Activated T-cell treated with anti-CD3 and anti-CD28 coated beads, Interleukin-2, amount 50 U/mL, for 24 hours (primary cell): ENCODE results near the gene IGSF10.

Source experiments
- DNase-seq: peaks from one replicate; pipeline ENCODE4 v3.0.0-alpha.2; 2020
- H3K27ac Mint-ChIP-seq: 2 replicates; pipeline ENCODE4 v1.8.0; 2020; ENCODE audit warnings: mild to moderate bottlenecking, mixed read lengths
- H3K27me3 Mint-ChIP-seq: 2 replicates; pipeline ENCODE4 v1.8.0; 2020; ENCODE audit warnings: mixed read lengths
- H3K36me3 Mint-ChIP-seq: 2 replicates; pipeline ENCODE4 v1.8.0; 2020; ENCODE audit warnings: low read depth, mixed read lengths
- H3K4me1 Mint-ChIP-seq: 2 replicates; pipeline ENCODE4 v1.8.0; 2020; ENCODE audit warnings: low read depth, mixed read lengths
- H3K4me3 Mint-ChIP-seq: 2 replicates; pipeline ENCODE4 v1.8.0; 2020; ENCODE audit warnings: mild to moderate bottlenecking, moderate library complexity, mixed read lengths
- H3K9me3 Mint-ChIP-seq: 2 replicates; pipeline ENCODE4 v1.8.0; 2020; ENCODE audit warnings: mixed read lengths

Gene IGSF10

DNA sequence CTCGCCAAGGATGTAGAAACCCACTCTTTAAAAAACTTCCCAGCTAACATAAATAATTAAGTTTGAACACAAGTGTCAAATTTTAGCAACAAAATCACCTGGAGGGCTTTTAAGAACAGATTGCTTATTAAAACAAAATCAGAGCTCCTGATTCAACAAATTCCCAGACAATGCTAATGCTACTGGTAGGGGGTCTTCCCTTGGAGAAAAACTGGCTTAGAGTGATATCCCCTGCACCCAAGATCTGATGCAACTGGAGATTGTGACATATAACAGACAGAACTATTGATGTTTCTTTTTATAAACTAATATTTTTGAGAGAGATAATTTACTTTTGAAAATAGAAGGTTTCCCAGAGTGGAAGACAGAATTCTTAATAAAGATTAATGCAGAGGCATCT lies 19.9 kb downstream of the IGSF10 start:
- H3K9me3 Mint-ChIP-seq, result no peaks in the 10 kb centered on the region
- no peak overlapping the region for H3K27ac Mint-ChIP-seq
- no peaks in the 10 kb centered on the region for H3K36me3 Mint-ChIP-seq
- peaks cover 4% of the 10 kb centered on the region for H3K27me3 Mint-ChIP-seq
- DNase-seq, result no peak
- H3K4me3 Mint-ChIP-seq, result no peak overlapping the region
- no peaks in the 10 kb centered on the region for H3K4me1 Mint-ChIP-seq

DNA sequence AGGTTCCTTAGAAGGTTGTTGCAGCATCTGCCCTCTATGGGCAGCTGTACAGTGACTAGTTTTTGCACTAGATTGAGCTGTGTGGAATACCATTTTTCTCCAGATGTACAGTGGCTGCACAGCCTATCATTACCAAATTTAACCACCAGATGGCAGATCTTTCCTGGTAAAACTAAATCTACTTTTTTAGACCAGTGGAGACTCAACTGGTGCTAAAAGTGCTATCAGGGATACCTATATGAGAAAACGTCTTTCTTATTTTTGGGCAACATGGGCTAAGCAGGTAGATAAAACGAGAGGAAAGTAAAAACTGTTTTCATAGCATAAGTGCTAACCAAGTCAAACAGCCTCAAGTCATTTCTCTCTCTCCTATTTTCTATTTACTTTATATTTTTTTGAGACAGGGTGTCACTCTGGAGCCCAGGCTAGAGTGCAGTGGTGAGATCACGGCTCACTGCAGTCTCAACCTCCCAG lies 21.2 kb downstream of the IGSF10 start:
- DNase-seq, result no peak
- no peak overlapping the region for H3K4me3 Mint-ChIP-seq
- no peaks in the 10 kb centered on the region for H3K9me3 Mint-ChIP-seq

DNA sequence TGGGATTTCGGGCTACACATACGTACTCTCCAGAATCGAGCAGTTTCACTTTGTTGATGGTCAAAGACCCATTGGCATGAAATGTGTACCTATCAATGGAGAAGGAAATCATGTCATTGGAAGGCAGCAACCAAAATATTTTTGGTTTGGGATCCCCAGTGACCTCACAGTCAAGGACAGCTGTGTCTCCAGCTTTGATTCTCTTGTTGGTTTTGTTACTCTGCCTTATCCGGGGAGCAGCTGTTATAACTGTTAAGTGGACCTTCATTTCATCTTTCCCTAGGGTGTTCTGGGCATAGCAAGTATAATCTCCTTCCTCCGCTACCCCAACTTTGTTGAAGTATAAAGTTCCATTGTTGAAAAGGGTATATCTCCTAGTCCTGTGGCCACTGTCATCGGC lies 23.0 kb downstream of the IGSF10 start:
- Mint-ChIP-seq H3K27me3 (peaks cover 2% of the 10 kb centered on the region), H3K27ac (no peak overlapping the region), H3K36me3 (no peaks in the 10 kb centered on the region), H3K4me3 (no peak overlapping the region), H3K4me1 (no peaks in the 10 kb centered on the region), H3K9me3 (no peaks in the 10 kb centered on the region)
- DNase-seq, result no peak

More for the DNA sequence above, 21.2 kb downstream of the IGSF10 start:
- H3K36me3 Mint-ChIP-seq, result no peaks in the 10 kb centered on the region
- peaks cover 2% of the 10 kb centered on the region for H3K27me3 Mint-ChIP-seq
- H3K27ac Mint-ChIP-seq, result no peak overlapping the region
- H3K4me1 Mint-ChIP-seq, result no peaks in the 10 kb centered on the region

DNA sequence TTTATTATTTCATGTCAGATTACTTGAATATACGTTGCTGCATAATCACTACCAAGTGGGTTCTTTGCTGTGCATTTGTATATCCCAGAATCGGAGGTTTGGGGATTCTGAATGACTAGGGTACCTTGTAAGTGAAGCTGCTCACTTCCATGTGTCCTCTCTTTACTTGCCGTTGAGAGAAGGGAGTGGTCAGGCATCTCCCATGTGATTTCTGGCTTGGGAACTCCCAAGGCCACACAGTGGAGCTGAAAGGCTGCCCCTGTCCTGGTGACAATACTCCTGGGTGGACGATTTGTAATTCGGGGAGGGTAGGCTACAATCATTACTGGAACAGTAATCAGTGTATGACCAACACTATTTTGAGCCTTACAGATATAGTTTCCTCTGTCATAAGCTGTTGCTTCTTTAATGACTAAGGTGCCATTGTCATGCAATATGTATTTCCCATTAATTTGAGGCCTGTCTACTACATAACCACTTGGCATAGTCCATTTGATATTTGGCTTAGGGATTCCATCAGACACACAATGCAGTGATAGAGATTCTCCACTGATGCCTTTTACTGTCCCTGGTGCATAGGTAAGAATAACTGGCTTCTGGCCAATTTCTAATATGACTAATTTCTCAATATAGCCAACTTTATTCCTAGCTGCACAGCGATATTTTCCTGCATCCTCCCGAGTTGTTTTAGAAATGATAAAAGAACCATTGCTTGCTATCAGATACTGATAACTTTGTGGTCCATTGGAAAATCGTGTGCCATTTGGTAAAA lies 24.0 kb downstream of the IGSF10 start:
- H3K27ac Mint-ChIP-seq, result no peak overlapping the region
- no peaks in the 10 kb centered on the region for H3K4me1 Mint-ChIP-seq
- no peaks in the 10 kb centered on the region for H3K36me3 Mint-ChIP-seq

GRCh38 chr3:151434151-151434890 lies 26.5 kb downstream of the IGSF10 start:
- Mint-ChIP-seq H3K27me3 (peaks cover 4% of the 10 kb centered on the region), H3K36me3 (no peaks in the 10 kb centered on the region), H3K4me3 (no peak overlapping the region), H3K4me1 (no peaks in the 10 kb centered on the region), H3K9me3 (no peaks in the 10 kb centered on the region), H3K27ac (no peak overlapping the region)
- DNase-seq, result no peak

More for the DNA sequence above, 24.0 kb downstream of the IGSF10 start:
- no peak for DNase-seq
- Mint-ChIP-seq H3K27me3 (peaks cover 2% of the 10 kb centered on the region), H3K4me3 (no peak overlapping the region), H3K9me3 (no peaks in the 10 kb centered on the region)

DNA sequence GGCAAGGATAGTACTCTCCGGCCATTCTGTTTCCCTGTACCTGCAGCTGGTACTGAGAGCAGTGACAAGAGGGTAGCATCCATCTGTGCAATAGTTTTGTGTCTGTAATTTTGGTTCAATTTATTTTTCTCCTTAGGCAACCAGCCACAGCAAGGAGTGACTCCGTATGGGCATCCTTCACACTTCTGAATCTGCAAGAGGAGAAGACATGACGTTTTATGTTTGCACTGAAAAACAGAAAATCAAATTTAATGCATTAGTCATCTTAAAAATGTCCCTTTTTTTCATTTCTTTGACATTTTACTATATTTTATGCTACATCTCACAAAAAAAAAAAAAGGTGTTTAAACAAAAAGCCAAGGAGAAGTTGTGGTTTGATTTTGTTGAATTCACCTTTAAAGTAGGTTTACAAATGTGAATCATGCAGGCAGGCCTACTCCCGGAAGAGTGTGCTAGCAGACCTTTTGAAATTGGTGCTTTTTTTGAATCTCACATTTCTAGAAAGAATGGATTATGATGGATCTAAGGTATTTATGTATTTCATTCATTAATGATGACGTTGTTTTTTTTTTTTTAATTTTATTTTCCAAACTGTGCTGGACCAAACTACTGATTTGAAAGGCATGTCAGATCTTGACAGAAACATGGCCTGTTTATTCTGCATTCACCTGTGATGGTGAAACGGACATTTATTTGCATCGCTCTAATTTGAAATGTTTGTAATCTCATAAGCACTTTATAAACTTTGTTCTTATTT lies 28.1 kb downstream of the IGSF10 start:
- H3K27me3 Mint-ChIP-seq, result peaks cover 4% of the 10 kb centered on the region
- no peak overlapping the region for H3K27ac Mint-ChIP-seq
- no peaks in the 10 kb centered on the region for H3K4me1 Mint-ChIP-seq
- H3K36me3 Mint-ChIP-seq, result no peaks in the 10 kb centered on the region
- no peaks in the 10 kb centered on the region for H3K9me3 Mint-ChIP-seq
- H3K4me3 Mint-ChIP-seq, result no peak overlapping the region
- DNase-seq, result no peak

DNA sequence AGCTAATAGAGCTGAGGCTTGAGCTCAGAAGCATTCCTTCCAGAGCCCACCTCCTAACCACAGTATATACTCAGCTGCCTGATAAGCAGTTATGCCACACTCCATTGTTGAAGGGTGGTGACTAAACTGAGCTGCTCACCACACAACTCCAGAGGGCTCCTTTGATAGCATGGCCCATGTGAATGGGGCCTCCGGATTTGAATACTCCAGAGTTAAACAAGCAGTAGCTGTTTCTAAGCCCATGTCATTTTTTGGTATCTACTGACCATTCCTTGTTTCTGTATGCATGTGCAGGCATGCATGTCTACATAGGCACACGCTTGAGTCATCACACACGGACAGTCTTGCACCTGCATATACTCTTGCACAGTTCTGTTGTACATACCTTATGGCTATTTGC lies 28.9 kb downstream of the IGSF10 start:
- H3K4me3 Mint-ChIP-seq, result no peak overlapping the region
- no peaks in the 10 kb centered on the region for H3K36me3 Mint-ChIP-seq
- no peak for DNase-seq
- no peaks in the 10 kb centered on the region for H3K9me3 Mint-ChIP-seq
- no peak overlapping the region for H3K27ac Mint-ChIP-seq
- H3K27me3 Mint-ChIP-seq, result peaks cover 4% of the 10 kb centered on the region
- no peaks in the 10 kb centered on the region for H3K4me1 Mint-ChIP-seq

GRCh38 chr3:151430821-151431484 lies 29.9 kb downstream of the IGSF10 start:
- H3K9me3 Mint-ChIP-seq, result no peaks in the 10 kb centered on the region
- peaks cover 4% of the 10 kb centered on the region for H3K27me3 Mint-ChIP-seq
- no peaks in the 10 kb centered on the region for H3K36me3 Mint-ChIP-seq
- H3K4me1 Mint-ChIP-seq, result no peaks in the 10 kb centered on the region
- DNase-seq, result no peak
- H3K4me3 Mint-ChIP-seq, result no peak overlapping the region
- no peak overlapping the region for H3K27ac Mint-ChIP-seq

GRCh38 chr3:151428386-151428785 lies 32.5 kb downstream of the IGSF10 start:
- no peaks in the 10 kb centered on the region for H3K9me3 Mint-ChIP-seq
- H3K4me1 Mint-ChIP-seq, result no peaks in the 10 kb centered on the region
- DNase-seq, result no peak
- H3K4me3 Mint-ChIP-seq, result no peak overlapping the region
- peaks cover 4% of the 10 kb centered on the region for H3K27me3 Mint-ChIP-seq
- no peaks in the 10 kb centered on the region for H3K36me3 Mint-ChIP-seq
- no peak overlapping the region for H3K27ac Mint-ChIP-seq

GRCh38 chr3:151426341-151426657 lies 34.6 kb downstream of the IGSF10 start:
- no peak for DNase-seq
- Mint-ChIP-seq H3K27me3 (peaks cover 4% of the 10 kb centered on the region), H3K27ac (no peak overlapping the region), H3K4me3 (no peak overlapping the region), H3K36me3 (no peaks in the 10 kb centered on the region), H3K9me3 (no peaks in the 10 kb centered on the region), H3K4me1 (no peaks in the 10 kb centered on the region)

DNA sequence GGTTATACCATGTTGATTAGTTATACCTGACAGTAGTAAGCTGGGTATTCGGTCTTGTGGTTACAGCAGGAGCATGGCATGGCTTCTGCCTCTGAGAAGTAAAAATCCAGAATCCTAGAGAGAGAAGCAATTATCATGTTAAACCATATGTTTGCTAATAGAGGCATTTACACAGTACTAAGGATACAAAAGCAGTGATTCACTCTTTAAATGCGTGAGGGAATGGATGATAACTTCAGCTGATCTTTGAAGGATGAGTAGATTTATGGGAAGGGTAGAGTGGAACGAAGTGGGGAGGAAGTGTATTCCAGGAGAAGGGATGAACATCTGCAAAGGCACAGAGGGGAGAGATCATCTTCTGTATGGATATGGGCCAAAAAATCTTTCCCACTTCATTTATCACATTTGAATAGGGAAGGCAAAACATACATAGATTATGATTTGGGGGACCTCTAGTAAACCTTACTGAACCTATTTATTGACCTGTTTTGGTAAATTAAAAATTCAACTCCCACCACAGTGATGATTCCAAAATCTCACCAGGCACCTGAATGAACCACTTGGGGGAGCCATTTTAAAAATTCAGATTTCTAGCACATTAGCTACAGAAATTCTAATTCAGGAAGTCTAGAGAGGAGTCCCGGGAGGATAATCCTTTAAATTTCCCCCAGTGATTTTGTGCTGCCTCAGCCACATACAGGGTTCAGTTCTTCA lies 35.1 kb downstream of the IGSF10 start:
- Mint-ChIP-seq H3K27ac (no peak overlapping the region), H3K36me3 (no peaks in the 10 kb centered on the region), H3K9me3 (no peaks in the 10 kb centered on the region), H3K27me3 (peaks cover under 1% of the 10 kb centered on the region), H3K4me3 (no peak overlapping the region), H3K4me1 (no peaks in the 10 kb centered on the region)
- no peak for DNase-seq

DNA sequence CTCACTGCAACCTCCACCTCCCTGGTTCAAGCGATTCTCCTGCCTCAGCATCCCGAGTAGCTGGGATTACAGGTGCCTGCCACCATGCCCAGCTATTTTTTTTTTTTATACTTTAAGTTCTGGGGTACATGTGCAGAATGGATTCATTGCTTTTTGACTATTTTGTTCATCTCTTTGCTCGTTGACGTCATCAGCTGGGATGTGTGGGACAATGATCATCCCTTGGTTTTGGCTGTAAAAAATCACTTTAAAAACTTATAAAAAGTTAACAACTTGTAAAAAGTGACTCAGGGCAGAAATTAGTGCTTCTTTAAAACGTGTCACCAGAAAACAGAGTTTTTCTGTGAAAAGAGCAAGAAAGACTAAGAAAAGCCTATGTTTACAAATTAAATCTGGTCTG lies 37.8 kb downstream of the IGSF10 start:
- no peak overlapping the region for H3K27ac Mint-ChIP-seq
- DNase-seq, result no peak
- H3K36me3 Mint-ChIP-seq, result no peaks in the 10 kb centered on the region
- no peaks in the 10 kb centered on the region for H3K9me3 Mint-ChIP-seq
- no peaks in the 10 kb centered on the region for H3K4me1 Mint-ChIP-seq
- no peak overlapping the region for H3K4me3 Mint-ChIP-seq
- H3K27me3 Mint-ChIP-seq, result no peaks in the 10 kb centered on the region

GRCh38 chr3:151421938-151422337 lies 38.9 kb downstream of the IGSF10 start:
- Mint-ChIP-seq H3K36me3 (no peaks in the 10 kb centered on the region), H3K27me3 (no peaks in the 10 kb centered on the region), H3K4me3 (no peak overlapping the region), H3K4me1 (no peaks in the 10 kb centered on the region), H3K9me3 (no peaks in the 10 kb centered on the region), H3K27ac (no peak overlapping the region)
- no peak for DNase-seq

DNA sequence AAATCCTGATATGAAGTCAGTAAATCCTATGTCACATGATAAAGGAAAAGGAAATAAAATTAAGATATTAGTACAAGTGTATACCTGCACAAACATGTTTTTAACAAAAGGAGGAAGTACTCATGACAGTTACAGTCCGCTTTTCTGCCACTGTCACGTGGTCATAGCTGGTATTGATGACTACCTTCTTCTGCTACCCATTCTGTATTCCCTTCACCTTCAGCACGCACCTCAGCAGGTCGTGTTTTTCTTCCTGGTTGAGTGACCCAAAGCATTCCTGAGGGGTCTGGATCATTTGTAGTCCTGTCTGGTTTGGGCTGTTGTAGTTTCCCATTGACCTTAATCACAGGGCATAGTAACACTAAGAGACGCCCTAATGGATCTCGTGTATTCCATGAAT lies 41.1 kb downstream of the IGSF10 start:
- Mint-ChIP-seq H3K27ac (no peak overlapping the region), H3K36me3 (no peaks in the 10 kb centered on the region), H3K9me3 (no peaks in the 10 kb centered on the region), H3K4me1 (no peaks in the 10 kb centered on the region), H3K4me3 (no peak overlapping the region), H3K27me3 (no peaks in the 10 kb centered on the region)
- no peak for DNase-seq
